ENCODE measurements around the gene HCST. TPM values are rescaled to one million over a fixed set of nuclear protein-coding genes. Genes with fewer than 3 reads are reported as not detected.
"Not testable (repeated sequence)": the region's sequence is repeated elsewhere in the genome, so short reads cannot be mapped to it uniquely, and the experiment has no call there.

Gene HCST
- total and polyA plus RNA-seq, 12 donors = 2.8 to 97.2 (median 10.5) TPM; not detected in 1

DNA sequence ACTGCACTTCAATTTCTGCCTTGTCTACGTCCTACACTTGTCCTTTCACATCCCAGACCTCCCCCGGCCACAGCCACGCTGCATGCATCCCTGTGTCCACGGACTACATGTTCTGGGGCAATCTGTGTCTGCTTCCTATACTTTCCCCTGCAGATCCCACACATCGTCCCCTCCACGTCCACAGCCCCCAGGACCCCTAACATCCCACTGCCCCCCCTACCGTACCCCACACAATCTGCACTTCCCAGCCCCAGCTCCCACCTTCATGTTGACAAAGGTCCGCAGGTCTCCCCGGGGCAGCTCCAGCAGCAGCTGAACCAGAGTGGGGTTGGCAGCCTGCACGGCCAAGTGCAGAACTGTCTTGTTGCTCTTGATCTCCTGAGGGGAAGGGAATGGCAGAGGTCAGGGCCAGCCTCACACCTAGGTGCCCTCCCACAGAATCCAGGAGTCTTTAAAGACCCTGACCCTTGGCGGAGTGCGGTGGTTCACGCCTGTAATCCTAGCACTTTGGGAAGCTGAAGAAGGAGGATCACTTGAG, 12.1 kb upstream of the HCST start:
- WGBS, 4 donors = 87 to 96% (median 91%) methylated on average over 11 to 13 of the region's 13 CpGs
- no peak for DNase-seq
- Histone ChIP-seq H3K27ac (no peak overlapping the region), H3K36me3 (replicated peaks in 1 of 2) (peaks cover 0 to 64% of the 10 kb centered on the region in 2 donors), H3K27me3 (no peaks in the 10 kb centered on the region), H3K9me3 (replicated peaks in 1 of 3) (no peaks in the 10 kb centered on the region), H3K4me3 (no peak overlapping the region), H3K4me1 (replicated peaks in 1 of 2) (no peaks in the 10 kb centered on the region)
- intact Hi-C loops (cut with DNase I) = no loop called here
- TF ChIP-seq, protein P1, sequence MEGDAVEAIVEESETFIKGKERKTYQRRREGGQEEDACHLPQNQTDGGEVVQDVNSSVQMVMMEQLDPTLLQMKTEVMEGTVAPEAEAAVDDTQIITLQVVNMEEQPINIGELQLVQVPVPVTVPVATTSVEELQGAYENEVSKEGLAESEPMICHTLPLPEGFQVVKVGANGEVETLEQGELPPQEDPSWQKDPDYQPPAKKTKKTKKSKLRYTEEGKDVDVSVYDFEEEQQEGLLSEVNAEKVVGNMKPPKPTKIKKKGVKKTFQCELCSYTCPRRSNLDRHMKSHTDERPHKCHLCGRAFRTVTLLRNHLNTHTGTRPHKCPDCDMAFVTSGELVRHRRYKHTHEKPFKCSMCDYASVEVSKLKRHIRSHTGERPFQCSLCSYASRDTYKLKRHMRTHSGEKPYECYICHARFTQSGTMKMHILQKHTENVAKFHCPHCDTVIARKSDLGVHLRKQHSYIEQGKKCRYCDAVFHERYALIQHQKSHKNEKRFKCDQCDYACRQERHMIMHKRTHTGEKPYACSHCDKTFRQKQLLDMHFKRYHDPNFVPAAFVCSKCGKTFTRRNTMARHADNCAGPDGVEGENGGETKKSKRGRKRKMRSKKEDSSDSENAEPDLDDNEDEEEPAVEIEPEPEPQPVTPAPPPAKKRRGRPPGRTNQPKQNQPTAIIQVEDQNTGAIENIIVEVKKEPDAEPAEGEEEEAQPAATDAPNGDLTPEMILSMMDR (IDR thresholded peaks at IDR 0.05) = no peak
- TF ChIP-seq POLR2A (IDR thresholded peaks at IDR 0.05) = no peak

DNA sequence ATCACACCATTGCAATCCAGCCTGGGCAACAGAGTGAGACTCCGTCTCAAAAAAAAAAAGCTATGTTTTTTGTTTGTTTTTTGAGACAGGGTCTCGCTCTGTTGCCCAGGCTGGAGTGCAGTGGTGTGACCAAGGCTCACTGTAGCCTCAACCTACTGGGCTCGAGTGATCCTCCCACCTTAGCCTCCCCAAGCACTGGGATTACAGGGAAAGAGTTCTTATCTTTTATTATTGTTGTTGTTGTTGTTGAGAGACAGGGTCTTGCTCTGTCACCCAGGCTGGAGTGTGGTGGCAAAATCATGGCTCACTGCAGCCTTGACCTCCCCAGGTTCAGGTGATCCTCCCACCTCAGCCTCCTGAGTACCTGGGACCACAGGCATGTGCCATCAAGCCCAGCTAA, 10.5 kb upstream of the HCST start:
- 90 to 100% (median 94%) methylated on average over 3 of the region's 3 CpGs for WGBS, 4 donors
- H3K9me3 ChIP-seq (replicated peaks in 1 of 3); intact Hi-C loops (cut with DNase I); H3K4me3 ChIP-seq; DNase-seq; H3K27ac ChIP-seq; H3K27me3 ChIP-seq; H3K4me1 ChIP-seq (replicated peaks in 1 of 2): not testable (repeated sequence)
- peaks cover 0 to 80% of the 10 kb centered on the region in 2 donors for H3K36me3 ChIP-seq (replicated peaks in 1 of 2)

DNA sequence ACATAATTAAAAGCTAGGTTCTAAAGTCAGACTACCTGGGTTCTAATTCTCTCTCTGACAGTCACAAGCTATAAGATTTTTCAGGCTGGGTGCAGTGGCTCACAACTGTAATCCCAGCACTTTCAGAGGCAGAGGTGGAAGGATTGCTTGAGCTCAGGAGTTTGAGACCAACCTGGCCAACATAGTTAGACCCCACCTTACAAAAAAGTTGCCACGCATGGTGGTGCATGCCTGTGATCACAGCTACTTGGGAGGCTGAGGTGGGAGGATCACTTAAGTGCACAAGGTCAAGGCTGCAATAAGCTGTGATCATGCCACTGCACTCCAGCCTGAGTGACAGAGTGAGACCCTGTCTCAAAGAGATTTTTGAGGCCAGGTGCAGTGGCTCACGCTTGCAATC, 8.0 kb upstream of the HCST start:
- no peak for DNase-seq
- Histone ChIP-seq H3K4me3 (no peak overlapping the region), H3K4me1 (replicated peaks in 1 of 2) (peaks cover 6 to 9% of the 10 kb centered on the region in 2 donors), H3K27ac (no peak overlapping the region), H3K9me3 (replicated peaks in 1 of 3) (no peaks in the 10 kb centered on the region), H3K36me3 (replicated peaks in 1 of 2) (peaks cover 0 to 64% of the 10 kb centered on the region in 2 donors), H3K27me3 (no peaks in the 10 kb centered on the region)
- intact Hi-C loops (cut with DNase I) = no loop called here
- WGBS, 4 donors = 97 to 100% (median 99%) methylated on average over 2 of the region's 2 CpGs
- TF ChIP-seq, protein P1 (IDR thresholded peaks at IDR 0.05) = no peak
- no peak for TF ChIP-seq POLR2A (IDR thresholded peaks at IDR 0.05)

DNA sequence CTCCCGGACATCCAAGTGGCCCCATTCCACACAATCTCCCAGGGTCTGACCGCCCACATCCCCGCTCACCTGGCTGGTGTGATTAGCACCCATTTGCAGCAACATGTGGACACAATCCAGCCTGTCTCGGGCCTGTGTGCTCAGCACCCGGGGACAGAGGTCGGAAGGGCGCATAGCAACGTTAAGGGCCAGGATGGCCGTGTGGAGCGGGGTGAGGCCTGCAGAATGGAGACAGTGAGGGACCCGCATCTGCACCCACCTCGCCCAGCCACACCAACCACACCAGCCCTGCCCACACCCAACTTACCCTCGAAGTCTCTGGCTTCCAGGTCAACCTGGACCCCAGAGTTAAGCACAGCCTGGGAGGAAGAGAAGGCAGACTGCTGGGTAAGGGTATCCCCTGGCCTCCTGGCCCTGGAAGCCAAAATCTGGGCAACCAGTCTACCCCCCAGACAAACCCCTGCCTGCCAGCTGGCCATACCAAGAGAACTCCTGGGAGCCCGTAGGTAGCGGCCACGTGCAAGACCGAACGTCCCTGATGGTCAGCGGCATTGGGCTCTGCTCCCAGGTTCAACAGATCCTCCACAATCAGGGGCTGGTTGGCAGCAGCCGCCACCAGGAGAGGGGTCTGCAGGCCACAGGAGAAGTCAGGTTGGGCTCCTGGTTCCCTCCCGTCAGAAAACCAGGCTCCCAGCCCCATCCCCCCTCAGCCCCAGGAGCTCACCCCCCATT, 6.3 kb upstream of the HCST start:
- H3K9me3 ChIP-seq (replicated peaks in 1 of 3) = no peaks in the 10 kb centered on the region
- intact Hi-C loops (cut with DNase I) = no loop called here
- H3K4me3 ChIP-seq = no peak overlapping the region
- no peak for DNase-seq
- H3K36me3 ChIP-seq (replicated peaks in 1 of 2) = peaks cover 0 to 48% of the 10 kb centered on the region in 2 donors
- H3K27ac ChIP-seq = no peak overlapping the region
- no peaks in the 10 kb centered on the region for H3K27me3 ChIP-seq
- 83 to 93% (median 91%) methylated on average over 6 to 21 of the region's 21 CpGs for WGBS, 4 donors
- TF ChIP-seq, protein P1 (IDR thresholded peaks at IDR 0.05) = no peak
- TF ChIP-seq POLR2A (IDR thresholded peaks at IDR 0.05) = no peak
- H3K4me1 ChIP-seq (replicated peaks in 1 of 2) = peaks cover 6 to 13% of the 10 kb centered on the region in 2 donors
